GM18907 (cell line): ENCODE results near the gene GOSR2.
"Not testable (repeated sequence)": the region's sequence is repeated elsewhere in the genome, so short reads cannot be mapped to it uniquely, and the experiment has no call there.

Experiments
- ATAC-seq: cut with Tn5 transposase; IDR thresholded peaks from one replicate; pipeline ENCODE4 v1.9.1; 2021; ENCODE audit warnings: mild to moderate bottlenecking, moderate library complexity; ENCODE audit not compliant: unreplicated experiment

GOSR2 gene

GRCh38 chr17:46984892-46985291 lies 61.9 kb downstream of the GOSR2 start:
- no peak for ATAC-seq

GRCh38 chr17:46986366-46986765 lies 63.4 kb downstream of the GOSR2 start:
- no peak for ATAC-seq

GRCh38 chr17:46987927-46988326 lies 65.0 kb downstream of the GOSR2 start:
- not testable (repeated sequence) for ATAC-seq

- ATAC-seq, result no peak
Measured at GRCh38 chr17:46989637-46990431, 66.9 kb downstream of the GOSR2 start.

- no peak for ATAC-seq
Measured at GRCh38 chr17:46991617-46992016, 68.7 kb downstream of the GOSR2 start.
